ENCODE results near the gene KCNH6.

GRCh38 chr17:63512388-63512787, 10.8 kb upstream of the KCNH6 start:
- TF ChIP-seq CTCF (conservative IDR thresholded peaks at IDR 0.05; ENCODE audit: low read depth, low read length) (no peak), EZH2 (IDR thresholded peaks at IDR 0.05; ENCODE audit: borderline replicate concordance, low read depth, low read length, poor library complexity, severe bottlenecking) (no peak)

Data from A673 (cell line).